ENCODE measurements around the gene TSG101.

Gene TSG101

GRCh38 chr11:18438691-18439090 lies 88.1 kb downstream of the TSG101 start:
- H3K27ac Mint-ChIP-seq: no peak overlapping the region
- no peaks in the 10 kb centered on the region for H3K4me1 Mint-ChIP-seq
- no peak overlapping the region for H3K4me3 Mint-ChIP-seq
- no peaks in the 10 kb centered on the region for H3K27me3 Mint-ChIP-seq (ENCODE audit: low read depth)
- no peak for TF ChIP-seq CTCF (IDR thresholded peaks at IDR 0.05; ENCODE audit: unreplicated experiment in 3 of 3)
- H3K9me3 Mint-ChIP-seq: no peaks in the 10 kb centered on the region
- no peaks in the 10 kb centered on the region for H3K36me3 Mint-ChIP-seq (ENCODE audit: low read depth)
